DLD1 (cell line): ENCODE measurements around the gene CNBP.
"Not testable (repeated sequence)": the region's sequence is repeated elsewhere in the genome, so short reads cannot be mapped to it uniquely, and the experiment has no call there.

Experiments used
- in situ Hi-C: cut with HindIII; loops from 2 replicates; pipeline ENCODE4 v1.10.0; 2017; ENCODE audit warnings: low sequenced_read_pairs

CNBP gene

GRCh38 chr3:129185783-129186182, 2.1 kb upstream of the CNBP start:
- in situ Hi-C loops: no loop called here

- in situ Hi-C loops: not testable (repeated sequence)
Measured at GRCh38 chr3:129184784-129185542, 1.3 kb upstream of the CNBP start.

GRCh38 chr3:129184396-129184657, 631 bp upstream of the CNBP start:
- in situ Hi-C loops: no loop called here

- in situ Hi-C loops: no loop called here
Measured at GRCh38 chr3:129182390-129183185, 1.1 kb downstream of the CNBP start.

GRCh38 chr3:129181819-129182218, 1.9 kb downstream of the CNBP start:
- in situ Hi-C loops: no loop called here

GRCh38 chr3:129180461-129180860, 3.2 kb downstream of the CNBP start:
- in situ Hi-C loops: no loop called here

GRCh38 chr3:129176051-129176450, 7.6 kb downstream of the CNBP start:
- in situ Hi-C loops: loop anchor here (10.0 kb wide), 1 partner anchor 59 kb away; no protein-coding TSS in a partner anchor

GRCh38 chr3:129173725-129174124, 10.0 kb downstream of the CNBP start:
- in situ Hi-C loops: loop anchor here (10.0 kb wide), 1 partner anchor 61 kb away; no protein-coding TSS in a partner anchor

- in situ Hi-C loops: loop anchor here (10.0 kb wide), 1 partner anchor 62 kb away; no protein-coding TSS in a partner anchor
Measured at GRCh38 chr3:129173206-129173605, 10.5 kb downstream of the CNBP start.

GRCh38 chr3:129166579-129167332, 16.9 kb downstream of the CNBP start:
- in situ Hi-C loops: no loop called here

- in situ Hi-C loops: not testable (repeated sequence)
Measured at GRCh38 chr3:129165594-129165993, 18.1 kb downstream of the CNBP start.

GRCh38 chr3:129164500-129164899, 19.2 kb downstream of the CNBP start:
- in situ Hi-C loops: no loop called here

GRCh38 chr3:129162729-129163579, 20.7 kb downstream of the CNBP start:
- in situ Hi-C loops: no loop called here

GRCh38 chr3:129161860-129162271, 21.8 kb downstream of the CNBP start:
- in situ Hi-C loops: no loop called here

- in situ Hi-C loops: no loop called here
Measured at GRCh38 chr3:129160891-129161859, 22.5 kb downstream of the CNBP start, which contains the start of gene ISY1. ISY1 (minus strand) TSS chr3:129161063; CDS start chr3:129160975, 88 bp downstream.

GRCh38 chr3:129144786-129145185, 38.9 kb downstream of the CNBP start:
- in situ Hi-C loops: no loop called here

GRCh38 chr3:129141011-129141410, 42.7 kb downstream of the CNBP start:
- in situ Hi-C loops: not testable (repeated sequence)

GRCh38 chr3:129139911-129140310, 43.8 kb downstream of the CNBP start:
- in situ Hi-C loops: no loop called here

GRCh38 chr3:129136275-129136674, 47.4 kb downstream of the CNBP start:
- in situ Hi-C loops: not testable (repeated sequence)
